WTC11 (cell line): ENCODE data around the gene ZNF813. TPM values are rescaled to one million over a fixed set of nuclear protein-coding genes. Genes with fewer than 3 reads are reported as not detected.

Source experiments
- ATAC-seq: fragments of 200-7000 bp; cut with Tn5 transposase; 2 replicates; pipeline ENCODE4 v1.10.0; 2021; ENCODE audit warnings: mild to moderate bottlenecking, moderate library complexity
- CTCF ChIA-PET: fragments of 300-600 bp; sonication (Branson Sonifier 250); formaldehyde crosslinking; loops from one replicate; lab custom pipeline; 2021; ENCODE audit warnings: antibody characterized with exemption; lab: Charles Lee
- POLR2A ChIA-PET: fragments of 350-600 bp; sonication (Branson Sonifier 250); formaldehyde crosslinking; loops from one replicate; lab custom pipeline; 2021; ENCODE audit warnings: antibody characterized with exemption; lab: Charles Lee
- DNase-seq: peaks from one replicate; pipeline ENCODE4 v3.0.0; 2021; ENCODE audit warnings: low spot score
- H3K27ac Mint-ChIP-seq: 2 replicates; pipeline ENCODE4 v1.8.0; 2021; ENCODE audit warnings: mixed read lengths
- H3K27me3 Mint-ChIP-seq: 2 replicates; pipeline ENCODE4 v1.8.0; 2021; ENCODE audit warnings: low read depth, mild to moderate bottlenecking, moderate library complexity, mixed read lengths
- H3K36me3 Mint-ChIP-seq: 2 replicates; pipeline ENCODE4 v1.8.0; 2021; ENCODE audit warnings: mixed read lengths
- H3K4me1 Mint-ChIP-seq: 2 replicates; pipeline ENCODE4 v1.8.0; 2022; ENCODE audit warnings: mixed read lengths
- H3K4me3 Mint-ChIP-seq: 2 replicates; pipeline ENCODE4 v1.8.0; 2021; ENCODE audit warnings: mild to moderate bottlenecking, moderate library complexity, mixed read lengths
- H3K9me3 Mint-ChIP-seq: 2 replicates; pipeline ENCODE4 v1.8.0; 2021; ENCODE audit warnings: mixed read lengths
- ARID4B ChIP-seq: sonication (generic); formaldehyde crosslinking; IDR thresholded peaks from 2 replicates; pipeline ENCODE4 v1.8.0; 2023; ENCODE audit warnings: missing genetic modification reagents, mild to moderate bottlenecking, borderline replicate concordance
- CTCF ChIP-seq: fragments of 200-600 bp; IDR thresholded peaks from 2 replicates; pipeline ENCODE4 v1.8.0; 2022; ENCODE audit warnings: antibody characterized with exemption
- ETV6 ChIP-seq: sonication (generic); formaldehyde crosslinking; IDR thresholded peaks from 2 replicates; pipeline ENCODE4 v1.8.1; 2022; ENCODE audit warnings: mild to moderate bottlenecking, missing genetic modification reagents
- GTF2I ChIP-seq: fragments of 250-450 bp; sonication (Bioruptor Pico); conservative IDR thresholded peaks from 2 replicates; pipeline ENCODE4 v1.4.0; 2021; ENCODE audit warnings: mild to moderate bottlenecking
- MXD4 ChIP-seq: fragments of 250-450 bp; sonication (Bioruptor Pico); IDR thresholded peaks from 2 replicates; pipeline ENCODE4 v1.8.0; 2021; ENCODE audit warnings: mild to moderate bottlenecking, moderate library complexity, borderline replicate concordance
- NFYB ChIP-seq: sonication (generic); formaldehyde crosslinking; conservative IDR thresholded peaks from 2 replicates; pipeline ENCODE4 v1.8.0; 2022; ENCODE audit warnings: low read depth, missing genetic modification reagents
- NR3C1 ChIP-seq: sonication (generic); formaldehyde crosslinking; conservative IDR thresholded peaks from 2 replicates; pipeline ENCODE4 v1.8.1; 2023; ENCODE audit warnings: low read depth, mild to moderate bottlenecking, missing genetic modification reagents
- SMAD4 ChIP-seq: sonication (generic); formaldehyde crosslinking; IDR thresholded peaks from 2 replicates; pipeline ENCODE4 v1.8.0; 2022; ENCODE audit warnings: mild to moderate bottlenecking, missing genetic modification reagents
- SOX15 ChIP-seq: fragments of 250-450 bp; sonication (Bioruptor Pico); IDR thresholded peaks from 2 replicates; pipeline ENCODE4 v1.9.0; 2021; ENCODE audit warnings: mild to moderate bottlenecking
- TEAD4 ChIP-seq: sonication (generic); formaldehyde crosslinking; IDR thresholded peaks from 2 replicates; pipeline ENCODE4 v1.8.0; 2022; ENCODE audit warnings: mild to moderate bottlenecking, missing genetic modification reagents
- ZNF317 ChIP-seq: sonication (generic); formaldehyde crosslinking; IDR thresholded peaks from 2 replicates; pipeline ENCODE4 v1.8.1; 2023; ENCODE audit warnings: low read depth, mild to moderate bottlenecking, moderate library complexity, missing genetic modification reagents, borderline replicate concordance
- ZNF416 ChIP-seq: fragments of 250-450 bp; sonication (Bioruptor Pico); IDR thresholded peaks from 2 replicates; pipeline ENCODE4 v1.9.0; 2021; ENCODE audit warnings: mild to moderate bottlenecking, inconsistent platforms
- ZNF423 ChIP-seq: fragments of 250-450 bp; sonication (Bioruptor Pico); IDR thresholded peaks from 2 replicates; pipeline ENCODE4 v2.1.2; 2022; ENCODE audit warnings: mild to moderate bottlenecking, moderate library complexity
- total RNA-seq: library from RNA; stranded (reverse); gene quantifications from 3 replicates; pipeline ENCODE4 v1.2.3, GENCODE V29; 2021
- TF ChIP-seq, protein P1 (sequence below): fragments of 250-450 bp; sonication (Bioruptor Pico); IDR thresholded peaks from 2 replicates; pipeline ENCODE4 v1.8.0; 2021; ENCODE audit warnings: mild to moderate bottlenecking
- TF ChIP-seq, protein P2 (sequence below): sonication (generic); formaldehyde crosslinking; IDR thresholded peaks from 2 replicates; pipeline ENCODE4 v1.8.0; 2022; ENCODE audit warnings: mild to moderate bottlenecking, missing genetic modification reagents
- TF ChIP-seq, protein P3 (sequence below): fragments of 250-450 bp; sonication (Bioruptor Pico); conservative IDR thresholded peaks from 2 replicates; pipeline ENCODE4 v1.9.0; 2021; ENCODE audit warnings: mild to moderate bottlenecking
- TF ChIP-seq, protein P4 (sequence below): sonication (generic); formaldehyde crosslinking; IDR thresholded peaks from 2 replicates; pipeline ENCODE4 v1.8.1; 2022; ENCODE audit warnings: mild to moderate bottlenecking, moderate library complexity, missing genetic modification reagents
- TF ChIP-seq, protein P5 (sequence below): fragments of 250-450 bp; sonication (Bioruptor Pico); IDR thresholded peaks from 2 replicates; pipeline ENCODE4 v1.9.0; 2021; ENCODE audit warnings: mild to moderate bottlenecking

The ZNF813 gene
- total RNA-seq, 1 experiment from 2014 or later, result 17.5 TPM

GRCh38 chr19:53520163-53520546, 52.6 kb downstream of the ZNF813 start:
- Mint-ChIP-seq H3K27me3 (no peaks in the 10 kb centered on the region), H3K4me3 (peak overlapping the region; percentile 100)
- no peak for DNase-seq
- no peak for ATAC-seq
- no peak for TF ChIP-seq NR3C1 (CRISPR knock-in tag)
- TF ChIP-seq, protein P1, sequence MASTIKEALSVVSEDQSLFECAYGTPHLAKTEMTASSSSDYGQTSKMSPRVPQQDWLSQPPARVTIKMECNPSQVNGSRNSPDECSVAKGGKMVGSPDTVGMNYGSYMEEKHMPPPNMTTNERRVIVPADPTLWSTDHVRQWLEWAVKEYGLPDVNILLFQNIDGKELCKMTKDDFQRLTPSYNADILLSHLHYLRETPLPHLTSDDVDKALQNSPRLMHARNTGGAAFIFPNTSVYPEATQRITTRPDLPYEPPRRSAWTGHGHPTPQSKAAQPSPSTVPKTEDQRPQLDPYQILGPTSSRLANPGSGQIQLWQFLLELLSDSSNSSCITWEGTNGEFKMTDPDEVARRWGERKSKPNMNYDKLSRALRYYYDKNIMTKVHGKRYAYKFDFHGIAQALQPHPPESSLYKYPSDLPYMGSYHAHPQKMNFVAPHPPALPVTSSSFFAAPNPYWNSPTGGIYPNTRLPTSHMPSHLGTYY (CRISPR knock-in tag), result no peak
- no peak for TF ChIP-seq ETV6
- TF ChIP-seq GTF2I (CRISPR knock-in tag), result no peak
- TF ChIP-seq, protein P2, sequence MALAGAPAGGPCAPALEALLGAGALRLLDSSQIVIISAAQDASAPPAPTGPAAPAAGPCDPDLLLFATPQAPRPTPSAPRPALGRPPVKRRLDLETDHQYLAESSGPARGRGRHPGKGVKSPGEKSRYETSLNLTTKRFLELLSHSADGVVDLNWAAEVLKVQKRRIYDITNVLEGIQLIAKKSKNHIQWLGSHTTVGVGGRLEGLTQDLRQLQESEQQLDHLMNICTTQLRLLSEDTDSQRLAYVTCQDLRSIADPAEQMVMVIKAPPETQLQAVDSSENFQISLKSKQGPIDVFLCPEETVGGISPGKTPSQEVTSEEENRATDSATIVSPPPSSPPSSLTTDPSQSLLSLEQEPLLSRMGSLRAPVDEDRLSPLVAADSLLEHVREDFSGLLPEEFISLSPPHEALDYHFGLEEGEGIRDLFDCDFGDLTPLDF (CRISPR knock-in tag), result peak; percentile 72; the same call in 1 of the 2 replicates
- no peak for TF ChIP-seq ZNF423 (CRISPR knock-in tag)
- no peak for TF ChIP-seq ZNF416
- TF ChIP-seq, all 79 proteins: peak for 1
- CTCF ChIA-PET, result interaction anchor here (0.8 to 2.0 kb wide), 20 partner anchors 8 to 325 kb away, joined by 3 to 21 read pairs (median 5); partner anchors contain the start of gene ZNF525
- Mint-ChIP-seq H3K27ac (peak overlapping the region; percentile 68; the same call in 1 of the 2 replicates), H3K9me3 (peaks cover 14% of the 10 kb centered on the region), H3K36me3 (peaks cover 34% of the 10 kb centered on the region), H3K4me1 (peaks cover 14% of the 10 kb centered on the region)
- POLR2A ChIA-PET, result interaction anchor here (0.8 to 1.5 kb wide), 5 partner anchors 8 to 97 kb away, joined by 3 to 6 read pairs (median 3); no protein-coding TSS in a partner anchor

GRCh38 chr19:53520547-53521372, 53.2 kb downstream of the ZNF813 start:
- Mint-ChIP-seq H3K9me3 (peaks cover 20% of the 10 kb centered on the region), H3K4me3 (peak overlapping the region; percentile 100), H3K36me3 (peaks cover 40% of the 10 kb centered on the region), H3K27me3 (no peaks in the 10 kb centered on the region), H3K4me1 (peaks cover 14% of the 10 kb centered on the region), H3K27ac (peak overlapping the region; percentile 98)
- ATAC-seq (peak; percentile 96), DNase-seq (peak; percentile 94)
- ChIA-PET CTCF (interaction anchor here (0.6 to 2.0 kb wide), 23 partner anchors 9 to 617 kb away, joined by 3 to 21 read pairs (median 5); partner anchors contain the start of genes CNOT3 and ZNF525), POLR2A (interaction anchor here (0.7 to 1.5 kb wide), 6 partner anchors 8 to 126 kb away, joined by 3 to 6 read pairs (median 3); partner anchors contain the start of gene ZNF765)
- no peak for TF ChIP-seq ZNF317 (CRISPR knock-in tag)
- 0 out of 2 replicates have a peak, but pooled peaks have one; percentile 49 for TF ChIP-seq SMAD4 (CRISPR knock-in tag)
- TF ChIP-seq, protein P3, sequence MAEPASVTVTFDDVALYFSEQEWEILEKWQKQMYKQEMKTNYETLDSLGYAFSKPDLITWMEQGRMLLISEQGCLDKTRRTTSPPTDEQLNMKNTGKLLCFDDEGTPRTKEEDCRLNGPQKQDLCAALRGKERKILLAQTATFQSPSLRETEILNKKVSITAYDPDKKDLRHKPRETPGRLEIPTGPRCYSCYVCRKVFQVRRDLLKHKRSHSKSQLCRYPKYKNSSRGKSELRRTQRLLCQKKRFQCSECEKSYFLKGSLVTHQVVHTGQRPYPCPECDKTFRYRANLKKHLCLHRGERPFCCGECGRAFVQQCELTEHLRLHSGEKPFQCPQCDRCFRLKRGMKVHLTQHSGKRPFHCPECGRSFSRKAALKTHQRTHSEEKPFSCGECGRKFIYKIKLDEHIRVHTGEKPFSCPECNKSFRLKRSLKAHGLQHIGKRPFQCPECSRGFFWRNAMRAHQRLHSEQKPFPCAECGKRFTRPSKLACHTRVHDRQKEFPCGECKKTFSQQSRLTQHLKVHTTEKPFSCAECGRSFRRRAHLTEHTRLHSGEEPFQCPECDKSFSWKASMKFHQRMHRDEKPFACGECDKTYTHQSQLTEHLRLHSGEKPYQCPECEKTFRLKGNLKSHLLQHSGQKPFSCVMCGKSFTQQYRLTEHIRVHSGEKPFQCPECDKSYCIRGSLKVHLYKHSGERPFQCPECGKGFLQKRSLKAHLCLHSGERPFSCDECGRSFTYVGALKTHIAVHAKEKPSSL (CRISPR knock-in tag), result no peak
- TF ChIP-seq, protein P4, sequence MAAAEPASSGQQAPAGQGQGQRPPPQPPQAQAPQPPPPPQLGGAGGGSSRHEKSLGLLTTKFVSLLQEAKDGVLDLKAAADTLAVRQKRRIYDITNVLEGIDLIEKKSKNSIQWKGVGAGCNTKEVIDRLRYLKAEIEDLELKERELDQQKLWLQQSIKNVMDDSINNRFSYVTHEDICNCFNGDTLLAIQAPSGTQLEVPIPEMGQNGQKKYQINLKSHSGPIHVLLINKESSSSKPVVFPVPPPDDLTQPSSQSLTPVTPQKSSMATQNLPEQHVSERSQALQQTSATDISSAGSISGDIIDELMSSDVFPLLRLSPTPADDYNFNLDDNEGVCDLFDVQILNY, result peak; percentile 71
- no peak for TF ChIP-seq SOX15 (CRISPR knock-in tag)
- 0 out of 2 replicates have a peak, but pooled peaks have one; percentile 21 for TF ChIP-seq NFYB
- no peak for TF ChIP-seq MXD4
- no peak for TF ChIP-seq CTCF
- TF ChIP-seq TEAD4 (CRISPR knock-in tag), result 0 out of 2 replicates have a peak, but pooled peaks have one; percentile 18
- no peak; the same call in none of the 2 replicates for TF ChIP-seq ARID4B (CRISPR knock-in tag)
- TF ChIP-seq, protein P5, sequence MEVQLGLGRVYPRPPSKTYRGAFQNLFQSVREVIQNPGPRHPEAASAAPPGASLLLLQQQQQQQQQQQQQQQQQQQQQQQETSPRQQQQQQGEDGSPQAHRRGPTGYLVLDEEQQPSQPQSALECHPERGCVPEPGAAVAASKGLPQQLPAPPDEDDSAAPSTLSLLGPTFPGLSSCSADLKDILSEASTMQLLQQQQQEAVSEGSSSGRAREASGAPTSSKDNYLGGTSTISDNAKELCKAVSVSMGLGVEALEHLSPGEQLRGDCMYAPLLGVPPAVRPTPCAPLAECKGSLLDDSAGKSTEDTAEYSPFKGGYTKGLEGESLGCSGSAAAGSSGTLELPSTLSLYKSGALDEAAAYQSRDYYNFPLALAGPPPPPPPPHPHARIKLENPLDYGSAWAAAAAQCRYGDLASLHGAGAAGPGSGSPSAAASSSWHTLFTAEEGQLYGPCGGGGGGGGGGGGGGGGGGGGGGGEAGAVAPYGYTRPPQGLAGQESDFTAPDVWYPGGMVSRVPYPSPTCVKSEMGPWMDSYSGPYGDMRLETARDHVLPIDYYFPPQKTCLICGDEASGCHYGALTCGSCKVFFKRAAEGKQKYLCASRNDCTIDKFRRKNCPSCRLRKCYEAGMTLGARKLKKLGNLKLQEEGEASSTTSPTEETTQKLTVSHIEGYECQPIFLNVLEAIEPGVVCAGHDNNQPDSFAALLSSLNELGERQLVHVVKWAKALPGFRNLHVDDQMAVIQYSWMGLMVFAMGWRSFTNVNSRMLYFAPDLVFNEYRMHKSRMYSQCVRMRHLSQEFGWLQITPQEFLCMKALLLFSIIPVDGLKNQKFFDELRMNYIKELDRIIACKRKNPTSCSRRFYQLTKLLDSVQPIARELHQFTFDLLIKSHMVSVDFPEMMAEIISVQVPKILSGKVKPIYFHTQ (CRISPR knock-in tag), result no peak
